ENCODE data around the gene SPEM3.

Gene SPEM3

GRCh38 chr17:7393613-7394451 is 34.8 kb upstream of the SPEM3 start:
- H3K4me1 ChIP-seq = peaks cover 6% of the 10 kb centered on the region
- H3K27me3 ChIP-seq (ENCODE audit: low read depth) = no peaks in the 10 kb centered on the region
- peak overlapping the region; percentile 61 for H3K4me3 ChIP-seq
- no peaks in the 10 kb centered on the region; the same call in 1 of the 2 replicates for H3K36me3 ChIP-seq (replicated peaks)
- no peaks in the 10 kb centered on the region for H3K9me3 ChIP-seq
- peak; percentile 56 to 79 for DNase-seq (ENCODE audit: low spot score in 2 of 2)
- in situ Hi-C loops (cut with MboI; ENCODE audit: low sequenced_read_pairs) = no loop called here

DNA sequence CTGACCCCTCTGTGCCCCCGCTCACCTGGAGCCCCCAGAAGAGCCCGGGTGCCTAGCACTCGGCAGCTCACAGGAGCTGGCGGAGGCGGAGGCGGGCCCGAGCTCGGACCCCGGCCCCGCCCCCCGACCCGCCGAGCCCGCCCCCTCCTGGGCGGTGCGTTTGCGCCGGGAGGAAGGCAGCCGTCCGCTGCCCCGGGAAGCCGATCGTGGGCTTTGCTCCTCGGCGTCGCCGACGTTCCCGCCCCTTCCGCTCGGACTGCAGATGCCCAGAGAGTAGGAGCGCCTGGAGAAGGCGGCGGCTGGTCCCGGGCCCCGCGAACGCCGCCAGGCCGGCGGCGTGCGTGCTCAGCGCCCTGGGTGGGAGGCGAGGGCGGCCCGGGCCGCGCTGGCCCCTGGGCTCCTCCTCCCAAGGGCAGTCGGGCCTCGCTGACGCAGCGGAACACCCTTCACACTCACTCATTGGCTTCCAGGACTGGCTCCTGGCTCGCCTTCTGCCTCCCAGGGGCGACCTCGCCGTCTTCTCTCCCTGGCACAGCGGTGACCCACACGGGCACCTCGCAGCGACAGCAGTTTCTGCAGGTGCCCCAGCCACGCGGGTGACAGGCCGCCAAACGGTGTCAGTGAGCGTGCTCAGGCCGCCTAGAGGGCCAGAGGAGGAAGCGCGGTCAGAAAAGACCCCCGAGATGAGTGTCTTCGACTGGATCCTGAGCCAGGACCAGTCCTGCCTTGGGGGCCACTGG is 34.0 kb upstream of the SPEM3 start, which contains the start of gene PLSCR3:
PLSCR3 (minus strand) TSS at position 74 of the 740 bp plus-strand sequence. CDS start 415 bp downstream, outside the sequence.
- H3K9me3 ChIP-seq = no peaks in the 10 kb centered on the region
- peaks cover 6% of the 10 kb centered on the region for H3K4me1 ChIP-seq
- no peaks in the 10 kb centered on the region; the same call in 1 of the 2 replicates for H3K36me3 ChIP-seq (replicated peaks)
- DNase-seq (ENCODE audit: low spot score in 2 of 2) = peak; percentile 83 to 93
- H3K4me3 ChIP-seq = peak within 1 kb of the TSS; percentile 61
- in situ Hi-C loops (cut with MboI; ENCODE audit: low sequenced_read_pairs) = no loop called here
- H3K27me3 ChIP-seq (ENCODE audit: low read depth) = no peaks in the 10 kb centered on the region

- in situ Hi-C loops (cut with MboI; ENCODE audit: low sequenced_read_pairs) = no loop called here
- H3K27me3 ChIP-seq (ENCODE audit: low read depth) = no peaks in the 10 kb centered on the region
- H3K36me3 ChIP-seq (replicated peaks) = no peaks in the 10 kb centered on the region; the same call in 1 of the 2 replicates
- no peak overlapping the region for H3K4me3 ChIP-seq
- no peak for DNase-seq (ENCODE audit: low spot score in 2 of 2)
- H3K9me3 ChIP-seq = no peaks in the 10 kb centered on the region
- H3K4me1 ChIP-seq = peaks cover 6% of the 10 kb centered on the region
Observed at GRCh38 chr17:7396147-7396546, 32.5 kb upstream of the SPEM3 start.

DNA sequence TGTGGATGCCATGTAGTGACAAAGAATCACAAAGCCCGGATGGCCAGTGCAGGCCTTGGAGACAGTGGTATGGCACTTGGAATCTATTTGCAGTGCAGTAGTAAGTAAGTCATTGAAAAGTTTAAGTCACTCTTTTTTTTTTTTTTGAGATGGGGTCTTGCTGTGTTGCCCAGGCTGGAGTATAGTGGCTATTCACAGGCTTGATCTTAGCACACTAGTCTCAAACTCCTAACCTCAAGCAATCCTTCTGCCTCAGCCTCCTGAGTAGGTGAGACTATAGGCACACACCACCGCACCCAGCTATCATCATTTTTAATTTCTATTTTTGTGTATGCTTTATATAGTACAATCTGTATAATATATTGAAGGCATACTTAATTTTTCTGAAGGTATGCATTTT is 30.0 kb upstream of the SPEM3 start:
- no peak overlapping the region for H3K4me3 ChIP-seq

GRCh38 chr17:7403043-7403726 is 25.5 kb upstream of the SPEM3 start:
- in situ Hi-C loops (cut with MboI; ENCODE audit: low sequenced_read_pairs) = no loop called here
- Histone ChIP-seq H3K4me3 (peak overlapping the region; percentile 69), H3K36me3 (replicated peaks) (peaks cover 5% of the 10 kb centered on the region; the same call in 1 of the 2 replicates), H3K9me3 (no peaks in the 10 kb centered on the region), H3K27me3 (ENCODE audit: low read depth) (no peaks in the 10 kb centered on the region), H3K4me1 (peaks cover 6% of the 10 kb centered on the region)
- peak; percentile 10 to 79 for DNase-seq (ENCODE audit: low spot score in 2 of 2)

More for the DNA sequence above, 30.0 kb upstream of the SPEM3 start:
- Histone ChIP-seq H3K27me3 (ENCODE audit: low read depth) (no peaks in the 10 kb centered on the region), H3K4me1 (peaks cover 13% of the 10 kb centered on the region), H3K36me3 (replicated peaks) (peaks cover 5% of the 10 kb centered on the region; the same call in 1 of the 2 replicates), H3K9me3 (no peaks in the 10 kb centered on the region)
- DNase-seq (ENCODE audit: low spot score in 2 of 2) = no peak
- in situ Hi-C loops (cut with MboI; ENCODE audit: low sequenced_read_pairs) = no loop called here

DNA sequence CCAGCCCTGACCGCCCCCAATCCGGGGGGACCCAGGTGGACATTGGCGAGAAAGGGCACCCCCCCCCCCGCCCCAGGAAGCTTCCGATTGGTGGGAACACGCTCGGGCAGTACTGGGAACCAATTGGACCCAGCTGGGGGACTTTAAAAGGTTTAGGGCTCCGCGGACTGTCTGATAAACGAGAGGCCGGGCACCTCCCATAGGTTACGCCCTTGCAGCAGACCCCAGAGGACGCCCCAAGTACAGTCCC is 25.0 kb upstream of the SPEM3 start:
- H3K27me3 ChIP-seq (ENCODE audit: low read depth) = no peaks in the 10 kb centered on the region
- H3K4me3 ChIP-seq = peak overlapping the region; percentile 69
- H3K4me1 ChIP-seq = peaks cover 6% of the 10 kb centered on the region
- in situ Hi-C loops (cut with MboI; ENCODE audit: low sequenced_read_pairs) = no loop called here
- H3K9me3 ChIP-seq = no peaks in the 10 kb centered on the region
- H3K36me3 ChIP-seq (replicated peaks) = peaks cover 5% of the 10 kb centered on the region; the same call in 1 of the 2 replicates
- no peak for DNase-seq (ENCODE audit: low spot score in 2 of 2)

- peaks cover 5% of the 10 kb centered on the region; the same call in 1 of the 2 replicates for H3K36me3 ChIP-seq (replicated peaks)
- H3K27me3 ChIP-seq (ENCODE audit: low read depth) = no peaks in the 10 kb centered on the region
- H3K4me1 ChIP-seq = peaks cover 6% of the 10 kb centered on the region
- in situ Hi-C loops (cut with MboI; ENCODE audit: low sequenced_read_pairs) = no loop called here
- no peaks in the 10 kb centered on the region for H3K9me3 ChIP-seq
- peak; percentile 99 for DNase-seq (ENCODE audit: low spot score in 2 of 2)
- H3K4me3 ChIP-seq = peak within 1 kb of the TSS; percentile 69
Observed at GRCh38 chr17:7403977-7404736, 24.5 kb upstream of the SPEM3 start, which contains the start of gene TMEM256. TMEM256 (minus strand) TSS chr17:7404097; CDS start chr17:7404084, 13 bp downstream.

DNA sequence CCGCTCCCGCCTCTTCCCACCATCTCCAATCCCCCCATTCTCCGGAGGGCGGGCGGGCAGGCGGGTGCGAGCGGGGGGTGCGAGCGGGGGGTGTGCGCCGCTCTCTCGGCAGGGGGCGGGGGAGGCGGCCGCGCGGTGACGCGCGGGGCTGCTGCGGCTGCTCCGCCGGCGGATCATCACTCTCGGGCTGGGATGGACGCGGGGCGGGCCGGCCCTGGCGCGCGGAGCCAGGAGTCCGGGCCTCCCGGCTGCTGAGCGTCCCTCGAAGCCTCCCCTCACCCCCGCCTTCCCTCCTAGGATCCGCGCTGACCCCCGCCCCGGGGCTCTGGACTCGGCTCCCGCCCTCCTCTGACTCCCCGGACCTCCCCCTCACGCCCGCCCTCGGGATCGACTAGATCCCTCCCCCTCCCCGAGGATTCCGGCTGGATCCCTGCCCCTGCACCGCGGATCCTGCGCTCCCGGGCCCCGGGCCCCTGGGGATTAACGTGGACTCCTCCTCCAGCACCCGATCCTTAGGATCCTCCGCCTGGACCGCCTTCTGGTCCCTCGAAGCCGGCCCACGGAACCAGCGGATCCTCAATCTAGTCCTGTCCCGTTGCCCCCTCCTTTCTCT is 23.8 kb upstream of the SPEM3 start:
- Histone ChIP-seq H3K36me3 (replicated peaks) (peaks cover 10% of the 10 kb centered on the region), H3K9me3 (no peaks in the 10 kb centered on the region), H3K4me1 (peaks cover 6% of the 10 kb centered on the region), H3K27me3 (ENCODE audit: low read depth) (no peaks in the 10 kb centered on the region), H3K4me3 (peak overlapping the region; percentile 69)
- in situ Hi-C loops (cut with MboI; ENCODE audit: low sequenced_read_pairs) = no loop called here
- DNase-seq (ENCODE audit: low spot score in 2 of 2) = peak in 1 of 2 experiments; percentile 74

DNA sequence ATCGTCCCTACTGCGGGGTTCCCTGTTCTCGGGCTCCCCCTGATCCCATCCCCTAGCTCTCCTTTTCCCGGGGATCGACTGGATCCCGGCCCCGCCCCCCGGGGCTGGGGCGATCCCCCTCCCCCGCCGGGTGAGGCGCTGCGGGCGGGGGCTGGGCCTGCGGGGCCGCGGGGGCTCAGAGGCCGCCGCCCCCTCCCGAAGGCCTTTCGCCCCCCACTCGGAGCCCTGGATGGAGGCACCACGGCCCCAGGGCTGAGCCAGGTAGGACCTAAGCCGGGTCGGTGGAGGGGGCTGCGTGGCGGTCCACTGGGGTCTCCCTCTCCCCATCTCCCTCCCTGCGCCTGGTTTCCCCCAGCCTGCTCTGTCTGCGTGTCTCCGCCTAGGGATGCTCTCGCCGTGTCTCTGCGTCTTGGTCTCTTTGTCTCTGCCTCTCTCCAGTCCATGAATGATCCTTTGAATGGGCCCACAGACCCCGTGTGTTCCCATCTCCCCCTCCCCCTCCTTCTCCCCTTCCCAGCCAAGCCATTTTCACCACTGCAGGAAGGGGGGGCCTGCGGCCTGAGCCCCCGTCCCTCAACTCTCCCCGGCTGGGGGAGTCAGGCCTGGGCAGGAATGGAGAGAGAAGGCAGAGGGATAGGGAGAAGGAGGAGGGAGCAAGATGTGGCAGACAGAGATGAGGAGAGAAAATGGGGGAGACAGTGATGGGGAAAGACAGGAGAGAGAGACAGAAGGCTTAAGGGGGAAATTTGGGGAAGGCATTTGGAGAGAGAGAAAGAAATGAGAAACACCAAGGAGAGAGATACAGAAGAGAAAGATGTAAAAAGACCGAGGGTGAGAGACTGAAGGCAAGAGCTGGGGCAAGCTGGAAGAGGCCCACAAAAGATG is 23.1 kb upstream of the SPEM3 start:
- in situ Hi-C loops (cut with MboI; ENCODE audit: low sequenced_read_pairs) = no loop called here
- Histone ChIP-seq H3K4me3 (peak overlapping the region; percentile 69), H3K4me1 (peaks cover 6% of the 10 kb centered on the region), H3K9me3 (no peaks in the 10 kb centered on the region), H3K27me3 (ENCODE audit: low read depth) (no peaks in the 10 kb centered on the region), H3K36me3 (replicated peaks) (peaks cover 14% of the 10 kb centered on the region)
- DNase-seq (ENCODE audit: low spot score in 2 of 2) = peak in 1 of 2 experiments; percentile 40

DNA sequence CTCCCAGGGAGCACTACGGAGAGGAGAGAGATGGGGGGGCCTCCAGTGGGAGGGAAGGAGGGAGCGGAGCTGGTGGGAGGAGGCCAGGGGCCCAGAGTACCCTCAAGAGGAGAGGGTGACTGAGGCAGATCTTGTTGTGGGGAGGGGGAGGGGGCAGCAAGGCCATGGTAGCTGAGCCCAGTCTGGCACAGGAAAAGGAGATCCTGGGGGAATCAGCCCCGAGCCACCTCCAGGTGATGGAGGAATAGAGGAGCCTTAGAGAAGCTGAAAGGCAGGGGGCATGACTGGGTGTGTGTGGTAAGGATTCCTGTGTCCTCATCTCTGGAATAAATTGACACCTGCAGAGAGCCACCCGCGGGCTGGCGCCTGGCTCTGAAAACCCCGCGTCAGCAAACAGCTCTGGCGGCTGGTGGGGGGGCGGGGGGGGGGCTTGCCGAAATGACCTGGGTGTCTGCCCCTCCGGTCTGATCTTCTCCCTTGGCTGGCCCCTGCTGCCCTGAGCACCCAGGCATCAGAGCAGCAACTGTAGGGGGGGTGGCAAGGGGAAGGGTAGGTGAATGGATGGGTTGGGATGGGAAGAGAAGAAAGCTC is 22.3 kb upstream of the SPEM3 start:
- in situ Hi-C loops (cut with MboI; ENCODE audit: low sequenced_read_pairs) = no loop called here
- Histone ChIP-seq H3K27me3 (ENCODE audit: low read depth) (no peaks in the 10 kb centered on the region), H3K36me3 (replicated peaks) (peaks cover 14% of the 10 kb centered on the region), H3K4me3 (peak overlapping the region; percentile 69), H3K9me3 (no peaks in the 10 kb centered on the region), H3K4me1 (peaks cover 6% of the 10 kb centered on the region)
- DNase-seq (ENCODE audit: low spot score in 2 of 2) = peak in 1 of 2 experiments; percentile 26

DNA sequence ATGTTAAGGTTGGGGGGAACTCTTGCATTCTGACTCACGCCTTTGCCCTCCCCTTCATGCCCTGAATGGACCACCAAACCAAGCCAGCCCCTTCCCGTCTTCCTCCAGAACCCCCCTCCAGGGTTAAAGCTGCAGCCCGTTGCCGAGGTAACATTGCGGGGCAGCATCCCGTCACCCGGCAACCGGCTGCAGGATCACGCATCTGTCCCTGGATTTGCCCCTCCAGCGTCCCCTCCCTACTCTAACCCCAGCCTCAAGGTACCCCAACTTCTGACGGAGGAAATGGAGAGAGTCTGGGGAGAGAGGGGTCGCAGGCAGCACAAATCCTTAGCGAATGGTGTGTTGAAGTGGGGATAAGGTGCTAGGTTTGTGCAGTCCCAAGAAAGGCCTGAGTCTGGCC is 21.6 kb upstream of the SPEM3 start:
- Histone ChIP-seq H3K4me1 (peaks cover 6% of the 10 kb centered on the region), H3K4me3 (no peak overlapping the region), H3K9me3 (no peaks in the 10 kb centered on the region), H3K27me3 (ENCODE audit: low read depth) (no peaks in the 10 kb centered on the region), H3K36me3 (replicated peaks) (peaks cover 12% of the 10 kb centered on the region)
- in situ Hi-C loops (cut with MboI; ENCODE audit: low sequenced_read_pairs) = no loop called here
- DNase-seq (ENCODE audit: low spot score in 2 of 2) = no peak
